Endodermal cell (in vitro differentiated cells): ENCODE results near the gene SPATA12. TPM values are rescaled to one million over a fixed set of nuclear protein-coding genes. Genes with fewer than 3 reads are reported as not detected.

Source experiments
- DNase-seq: peaks from one replicate; pipeline ENCODE4 v3.0.0-alpha.2; 2017
- H3K27ac ChIP-seq: 2 replicates; pipeline ENCODE4 v1.5.1; 2013; ENCODE audit warnings: mild to moderate bottlenecking, low read depth, low read length, moderate library complexity
- H3K27me3 ChIP-seq: 2 replicates; pipeline ENCODE4 v1.6.1; 2013; ENCODE audit warnings: mild to moderate bottlenecking, low read length, moderate library complexity; ENCODE audit not compliant: insufficient read depth, control insufficient read depth, poor library complexity, severe bottlenecking
- H3K36me3 ChIP-seq: 2 replicates; pipeline ENCODE4 v1.7.0; 2013; ENCODE audit warnings: mild to moderate bottlenecking, low read length, moderate library complexity; ENCODE audit not compliant: control insufficient read depth, insufficient read depth
- H3K4me1 ChIP-seq: one replicate; pipeline ENCODE4 v1.7.0; 2013; ENCODE audit warnings: low read length; ENCODE audit not compliant: control insufficient read depth, insufficient read depth
- H3K4me3 ChIP-seq: 2 replicates; pipeline ENCODE4 v1.5.1; 2013; ENCODE audit warnings: mild to moderate bottlenecking, low read length, moderate library complexity
- H3K9ac ChIP-seq: 2 replicates; pipeline ENCODE4 v1.6.1; 2013; ENCODE audit warnings: mild to moderate bottlenecking, low read length, moderate library complexity; ENCODE audit not compliant: poor library complexity, severe bottlenecking; ENCODE audit errors: extremely low read depth
- H3K9me3 ChIP-seq: 2 replicates; pipeline ENCODE4 v1.6.1; 2013; ENCODE audit warnings: mild to moderate bottlenecking, low read length, moderate library complexity; ENCODE audit not compliant: control insufficient read depth
- H3K27ac Mint-ChIP-seq: 2 replicates; pipeline ENCODE4 v1.8.0; 2020; ENCODE audit warnings: mixed read lengths
- H3K27me3 Mint-ChIP-seq: 2 replicates; pipeline ENCODE4 v1.8.0; 2021; ENCODE audit warnings: mild to moderate bottlenecking, mixed read lengths; ENCODE audit not compliant: insufficient read depth
- H3K36me3 Mint-ChIP-seq: 2 replicates; pipeline ENCODE4 v1.8.0; 2020; ENCODE audit warnings: low read depth, mixed read lengths
- H3K4me1 Mint-ChIP-seq: 2 replicates; pipeline ENCODE4 v1.8.0; 2020; ENCODE audit warnings: mixed read lengths
- H3K4me3 Mint-ChIP-seq: 2 replicates; pipeline ENCODE4 v1.8.0; 2020; ENCODE audit warnings: mild to moderate bottlenecking, moderate library complexity, mixed read lengths
- H3K9me3 Mint-ChIP-seq: 2 replicates; pipeline ENCODE4 v1.8.0; 2020; ENCODE audit warnings: mild to moderate bottlenecking, mixed read lengths
- WGBS, 2 experiments: methylation state at CpG; one replicate each; pipeline versions ENCODE4 v1.1.5 to v1.1.7; 2013; ENCODE audit warnings: missing lambda C conversion rate in 2 of 2, mixed read lengths in 1 of 2; ENCODE audit not compliant: insufficient coverage in 1 of 2, insufficient read length in 1 of 2; 5-methylcytosine and 5-hydroxymethylcytosine counted together
- total RNA-seq, 2 donors: library from RNA; stranded (reverse); fragmentation: NEBNext Ultra II Directional in 1 of 2; extraction: Animal tissue kit (Norgen Biotek cat#: 25700) in 1 of 2; gene quantifications; 2 replicates in 1 of 2; 3 replicates in 1 of 2; pipeline ENCODE4 v1.2.1, GENCODE V29; 2021
- TF ChIP-seq, protein P1 (sequence below): fragments of 200-600 bp; sonication (generic); conservative IDR thresholded peaks from 2 replicates; pipeline ENCODE4 v1.5.0; 2021; ENCODE audit warnings: antibody characterized with exemption, mild to moderate bottlenecking

Gene SPATA12
- total RNA-seq, 2 donors from 2014 or later: not detected

DNA sequence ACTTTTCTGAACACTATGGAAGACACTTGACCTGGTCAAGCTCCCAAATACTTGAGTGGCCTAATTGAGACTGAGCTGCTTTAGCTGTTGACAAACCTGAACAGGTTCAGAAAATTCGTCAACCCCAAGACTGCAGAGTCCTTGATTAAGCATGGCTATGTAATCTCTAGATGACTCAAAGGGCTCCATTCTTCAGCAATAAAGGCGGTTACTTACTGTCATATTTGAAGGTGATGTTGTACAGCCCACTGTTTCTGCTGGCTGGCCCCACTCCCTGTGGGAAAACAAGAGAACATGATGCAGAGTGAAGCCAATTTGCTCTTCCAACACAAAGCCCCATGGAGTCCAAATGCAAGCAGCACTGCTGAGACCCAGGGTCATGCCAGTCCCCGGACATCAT lies 59.6 kb downstream of the SPATA12 start:
- WGBS, 2 experiments: 98 to 100% methylated on average over 1 to 3 of the region's 3 CpGs
- H3K27ac Mint-ChIP-seq: peak overlapping the region; percentile 48
- Histone ChIP-seq H3K9ac (no peak overlapping the region), H3K9me3 (no peaks in the 10 kb centered on the region), H3K36me3 (peaks cover 36% of the 10 kb centered on the region), H3K4me1 (peaks cover 3% of the 10 kb centered on the region), H3K4me3 (no peak overlapping the region), H3K27me3 (no peaks in the 10 kb centered on the region), H3K27ac (no peak overlapping the region)
- TF ChIP-seq, protein P1, sequence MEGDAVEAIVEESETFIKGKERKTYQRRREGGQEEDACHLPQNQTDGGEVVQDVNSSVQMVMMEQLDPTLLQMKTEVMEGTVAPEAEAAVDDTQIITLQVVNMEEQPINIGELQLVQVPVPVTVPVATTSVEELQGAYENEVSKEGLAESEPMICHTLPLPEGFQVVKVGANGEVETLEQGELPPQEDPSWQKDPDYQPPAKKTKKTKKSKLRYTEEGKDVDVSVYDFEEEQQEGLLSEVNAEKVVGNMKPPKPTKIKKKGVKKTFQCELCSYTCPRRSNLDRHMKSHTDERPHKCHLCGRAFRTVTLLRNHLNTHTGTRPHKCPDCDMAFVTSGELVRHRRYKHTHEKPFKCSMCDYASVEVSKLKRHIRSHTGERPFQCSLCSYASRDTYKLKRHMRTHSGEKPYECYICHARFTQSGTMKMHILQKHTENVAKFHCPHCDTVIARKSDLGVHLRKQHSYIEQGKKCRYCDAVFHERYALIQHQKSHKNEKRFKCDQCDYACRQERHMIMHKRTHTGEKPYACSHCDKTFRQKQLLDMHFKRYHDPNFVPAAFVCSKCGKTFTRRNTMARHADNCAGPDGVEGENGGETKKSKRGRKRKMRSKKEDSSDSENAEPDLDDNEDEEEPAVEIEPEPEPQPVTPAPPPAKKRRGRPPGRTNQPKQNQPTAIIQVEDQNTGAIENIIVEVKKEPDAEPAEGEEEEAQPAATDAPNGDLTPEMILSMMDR: no peak
- no peak overlapping the region for H3K4me3 Mint-ChIP-seq
- DNase-seq: no peak
- H3K36me3 Mint-ChIP-seq: peaks cover 31% of the 10 kb centered on the region
- no peaks in the 10 kb centered on the region for H3K27me3 Mint-ChIP-seq
- peaks cover 31% of the 10 kb centered on the region for H3K4me1 Mint-ChIP-seq
- no peaks in the 10 kb centered on the region for H3K9me3 Mint-ChIP-seq

DNA sequence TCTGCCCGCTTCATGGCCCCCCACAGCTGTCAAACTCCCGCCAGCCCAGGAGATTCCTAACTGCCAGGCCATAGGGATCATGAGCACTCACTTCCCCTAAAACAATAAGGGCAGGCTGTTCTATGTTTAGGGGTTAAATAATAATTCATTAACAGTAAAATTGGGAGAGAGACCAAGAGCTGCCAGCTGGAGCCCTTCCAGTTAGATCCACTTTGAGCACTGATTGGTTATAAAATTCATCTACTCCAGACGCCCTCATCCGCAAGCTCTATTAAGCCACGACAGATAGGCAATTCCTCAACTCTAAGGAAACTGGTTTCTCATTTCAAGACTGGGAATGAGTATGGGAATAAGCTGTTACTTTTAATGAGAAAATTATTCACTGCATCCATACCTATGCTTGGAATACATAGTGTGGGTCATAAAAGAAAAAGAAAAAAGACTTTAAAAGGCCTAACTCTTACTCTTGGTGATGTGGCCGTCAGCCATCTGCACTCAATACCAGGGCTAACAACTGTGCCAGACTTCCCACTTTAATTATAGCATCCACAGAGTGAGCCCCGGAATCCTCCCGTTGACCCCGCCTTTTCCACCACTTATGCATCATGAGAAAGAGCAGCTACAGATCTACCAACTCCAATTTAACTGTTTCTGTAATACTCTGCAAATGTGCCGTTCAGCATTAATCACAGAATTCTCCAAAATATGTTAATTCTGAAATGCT lies 60.1 kb downstream of the SPATA12 start:
- peaks cover 26% of the 10 kb centered on the region for H3K36me3 Mint-ChIP-seq
- Histone ChIP-seq H3K9ac (no peak overlapping the region), H3K4me1 (peaks cover 3% of the 10 kb centered on the region), H3K27ac (no peak overlapping the region), H3K36me3 (peaks cover 32% of the 10 kb centered on the region), H3K4me3 (no peak overlapping the region), H3K9me3 (no peaks in the 10 kb centered on the region), H3K27me3 (no peaks in the 10 kb centered on the region)
- no peak for DNase-seq
- TF ChIP-seq, protein P1: no peak
- H3K4me3 Mint-ChIP-seq: no peak overlapping the region
- no peaks in the 10 kb centered on the region for H3K27me3 Mint-ChIP-seq
- H3K9me3 Mint-ChIP-seq: no peaks in the 10 kb centered on the region
- H3K27ac Mint-ChIP-seq: peak overlapping the region; percentile 48
- 90 to 92% methylated on average over 6 to 10 of the region's 10 CpGs for WGBS, 2 experiments
- peaks cover 30% of the 10 kb centered on the region for H3K4me1 Mint-ChIP-seq

Other genes with a start within 250 kb of the SPATA12 start
- 10 to 100 TPM; 47.1 to 71.3 TPM for gene IL17RD, start 104.7 kb downstream of the SPATA12 start, total RNA-seq
- gene HESX1, start 139.3 kb downstream of the SPATA12 start, total RNA-seq: 1 to 10 TPM; 3.8 to 8.0 TPM
- gene APPL1, start 167.1 kb downstream of the SPATA12 start, total RNA-seq: 10 to 100 TPM; 46.9 to 61.1 TPM
- gene ASB14, start 232.0 kb downstream of the SPATA12 start, total RNA-seq: not detected